ENCODE measurements around the gene TRPV4.

TRPV4 gene

DNA sequence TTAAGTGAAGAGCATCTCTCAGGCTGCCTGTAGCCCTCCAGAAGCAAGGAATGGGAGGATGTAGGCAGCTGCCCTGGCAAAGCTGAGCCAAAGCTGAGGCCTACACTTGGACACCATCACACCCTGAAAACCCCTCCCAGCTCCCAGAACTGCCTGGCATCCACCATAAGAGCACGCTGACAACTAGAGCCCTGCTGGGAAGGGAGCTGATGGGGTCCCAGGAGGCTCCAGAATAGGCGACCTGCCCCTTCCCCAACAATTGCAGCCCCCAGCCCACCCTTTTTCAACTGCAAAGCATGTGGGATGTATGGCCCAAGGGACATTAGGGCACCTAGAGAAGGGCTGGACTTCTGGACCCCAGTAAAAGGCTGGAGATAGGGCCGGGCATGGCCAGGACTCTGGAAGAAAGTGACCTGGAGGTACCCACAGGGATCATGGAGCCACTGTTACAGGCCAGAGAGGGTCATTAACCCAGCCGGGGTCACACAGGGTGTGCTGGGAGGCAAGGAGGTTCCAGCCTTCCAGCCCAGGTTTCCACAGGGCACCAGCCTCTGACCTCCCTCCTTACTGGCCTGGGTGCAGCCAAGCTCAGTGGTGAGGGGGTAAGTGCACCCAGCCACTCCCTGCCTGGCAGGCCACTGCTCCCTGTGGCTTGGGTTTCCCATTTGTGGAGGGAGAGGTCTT is 91.8 kb downstream of the TRPV4 start:
- no peaks in the 10 kb centered on the region for H3K27me3 Mint-ChIP-seq
- H3K4me1 Mint-ChIP-seq, result no peaks in the 10 kb centered on the region
- no peak overlapping the region for H3K4me3 Mint-ChIP-seq
- no peak overlapping the region for H3K27ac Mint-ChIP-seq
- no peaks in the 10 kb centered on the region for H3K36me3 Mint-ChIP-seq
- H3K9me3 Mint-ChIP-seq, result no peaks in the 10 kb centered on the region

- Mint-ChIP-seq H3K9me3 (no peaks in the 10 kb centered on the region), H3K27ac (no peak overlapping the region), H3K4me3 (no peak overlapping the region), H3K4me1 (no peaks in the 10 kb centered on the region), H3K36me3 (no peaks in the 10 kb centered on the region), H3K27me3 (no peaks in the 10 kb centered on the region)
These were observed 92.4 kb downstream of the TRPV4 start for GRCh38 chr12:109740694-109741245.

GRCh38 chr12:109739747-109740693 is 93.2 kb downstream of the TRPV4 start:
- Mint-ChIP-seq H3K4me3 (no peak overlapping the region), H3K27me3 (peaks cover 5% of the 10 kb centered on the region), H3K4me1 (no peaks in the 10 kb centered on the region), H3K27ac (no peak overlapping the region), H3K36me3 (no peaks in the 10 kb centered on the region), H3K9me3 (no peaks in the 10 kb centered on the region)

DNA sequence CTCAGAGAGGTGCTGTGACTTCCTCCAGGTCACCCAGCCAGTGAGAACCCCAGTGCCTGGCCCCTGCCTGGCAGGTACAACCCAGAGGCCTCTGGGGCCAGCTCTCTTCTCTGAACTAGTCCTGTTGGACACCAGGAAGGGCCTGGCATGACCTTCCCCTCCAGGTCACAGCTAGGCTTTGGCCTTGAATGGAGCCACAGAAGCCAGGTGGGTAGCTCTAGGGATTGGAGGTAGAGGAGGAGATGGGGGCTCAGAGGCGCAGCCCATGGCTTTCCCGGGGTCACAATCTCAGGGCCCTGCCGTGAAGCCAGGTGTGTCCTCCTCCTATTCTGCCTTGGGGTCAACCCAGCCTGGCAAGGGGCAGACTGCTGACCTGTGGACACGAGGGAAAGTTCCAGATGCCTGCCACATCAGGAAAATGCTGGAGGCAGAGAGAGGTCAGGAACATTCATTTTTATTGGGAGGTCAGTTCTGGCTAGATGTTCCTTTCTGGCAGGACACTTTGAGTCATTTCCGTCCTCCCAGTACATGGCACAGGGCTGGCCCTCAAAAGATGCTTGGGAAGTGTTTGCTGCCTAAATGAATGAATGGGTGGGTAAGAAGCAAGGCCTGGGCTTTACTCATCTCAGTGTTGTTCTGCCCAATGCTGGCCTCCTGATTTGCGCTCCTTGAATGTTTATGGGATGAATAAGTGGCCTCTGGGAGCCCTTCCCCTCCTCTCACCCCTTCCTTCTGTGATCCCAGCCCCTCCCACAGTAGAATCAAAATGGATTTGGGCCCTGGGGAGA is 94.1 kb downstream of the TRPV4 start:
- H3K9me3 Mint-ChIP-seq, result no peaks in the 10 kb centered on the region
- no peak overlapping the region for H3K27ac Mint-ChIP-seq
- peaks cover 10% of the 10 kb centered on the region for H3K27me3 Mint-ChIP-seq
- H3K36me3 Mint-ChIP-seq, result no peaks in the 10 kb centered on the region
- no peaks in the 10 kb centered on the region for H3K4me1 Mint-ChIP-seq
- H3K4me3 Mint-ChIP-seq, result no peak overlapping the region

DNA sequence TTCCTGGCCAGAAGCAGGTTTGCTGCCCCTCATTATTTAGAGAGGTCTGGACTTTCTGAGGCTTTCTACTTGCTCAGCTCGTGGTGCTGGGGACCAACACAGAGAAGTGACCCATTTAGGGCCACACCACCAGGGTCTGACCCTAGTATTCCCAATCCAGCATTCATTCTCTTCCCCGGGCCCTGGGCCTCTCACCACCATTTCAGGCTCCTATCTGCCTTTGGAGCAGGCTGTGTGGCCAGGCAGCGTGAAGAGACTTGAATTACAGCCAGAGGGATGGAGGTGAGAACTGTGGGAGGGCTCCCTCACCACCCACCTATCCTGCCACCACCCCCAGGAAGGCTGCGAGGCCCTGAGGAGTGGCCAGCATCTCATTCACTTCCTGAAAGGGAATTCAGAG is 95.0 kb downstream of the TRPV4 start:
- Mint-ChIP-seq H3K27me3 (peaks cover 13% of the 10 kb centered on the region), H3K4me3 (no peak overlapping the region), H3K27ac (no peak overlapping the region), H3K36me3 (no peaks in the 10 kb centered on the region), H3K4me1 (no peaks in the 10 kb centered on the region), H3K9me3 (no peaks in the 10 kb centered on the region)

GRCh38 chr12:109737631-109738030 is 95.6 kb downstream of the TRPV4 start:
- Mint-ChIP-seq H3K4me3 (no peak overlapping the region), H3K27ac (no peak overlapping the region), H3K4me1 (no peaks in the 10 kb centered on the region)

DNA sequence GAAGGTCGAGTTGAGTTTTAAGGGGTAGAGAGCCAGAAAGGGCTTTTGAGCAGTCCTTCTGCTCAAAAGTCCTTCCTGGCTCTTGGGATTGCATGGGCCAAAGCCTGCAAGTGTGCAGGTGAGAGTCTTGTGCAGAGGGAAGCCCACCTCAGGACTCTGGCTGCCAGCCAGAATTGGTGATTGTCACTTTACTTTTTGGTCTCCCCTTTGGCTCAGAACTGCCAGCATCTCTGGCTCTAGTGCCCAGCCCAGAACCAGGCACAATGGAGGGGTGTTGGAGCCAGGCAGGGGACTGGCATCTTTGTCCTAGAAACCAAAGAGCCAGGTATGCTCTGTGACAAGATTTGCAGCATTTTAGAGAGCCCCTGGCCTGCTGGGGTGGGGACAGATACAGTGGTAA is 96.1 kb downstream of the TRPV4 start:
- H3K27me3 Mint-ChIP-seq, result peaks cover 17% of the 10 kb centered on the region

More at GRCh38 chr12:109737631-109738030, 95.6 kb downstream of the TRPV4 start:
- Mint-ChIP-seq H3K36me3 (no peaks in the 10 kb centered on the region), H3K27me3 (peaks cover 16% of the 10 kb centered on the region), H3K9me3 (no peaks in the 10 kb centered on the region)

DNA sequence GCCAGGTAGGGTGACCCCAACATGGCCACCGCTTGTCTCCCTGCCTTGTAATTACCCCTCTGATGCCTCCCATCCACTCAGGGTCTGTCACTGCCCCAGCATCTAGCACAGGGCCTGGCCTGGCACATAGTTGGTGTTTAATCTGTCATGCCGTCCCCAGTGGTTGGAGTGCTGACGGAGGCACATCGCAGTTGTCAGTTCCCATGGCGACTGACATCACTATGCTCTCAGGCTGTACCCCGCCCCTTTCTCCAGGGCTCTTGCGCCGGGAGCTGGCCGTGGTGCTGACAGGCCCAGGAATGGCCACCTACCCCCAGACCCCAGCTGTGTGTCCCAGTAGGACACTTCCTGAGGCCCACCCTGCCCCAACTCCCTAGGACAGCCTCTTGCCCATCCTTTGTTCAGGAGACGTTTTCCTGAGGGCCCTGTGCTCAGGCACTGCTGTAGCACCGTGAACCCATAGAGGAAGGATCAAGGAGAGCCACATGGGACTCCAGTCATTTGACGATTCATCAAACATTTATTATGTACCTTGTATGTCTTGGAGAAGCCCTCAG is 96.6 kb downstream of the TRPV4 start:
- H3K4me1 Mint-ChIP-seq, result no peaks in the 10 kb centered on the region
- no peaks in the 10 kb centered on the region for H3K9me3 Mint-ChIP-seq
- no peak overlapping the region for H3K27ac Mint-ChIP-seq
- H3K36me3 Mint-ChIP-seq, result no peaks in the 10 kb centered on the region
- H3K27me3 Mint-ChIP-seq, result peaks cover 17% of the 10 kb centered on the region
- H3K4me3 Mint-ChIP-seq, result no peak overlapping the region

More for the DNA sequence above, 96.1 kb downstream of the TRPV4 start:
- no peaks in the 10 kb centered on the region for H3K9me3 Mint-ChIP-seq
- no peak overlapping the region for H3K4me3 Mint-ChIP-seq
- H3K27ac Mint-ChIP-seq, result no peak overlapping the region
- no peaks in the 10 kb centered on the region for H3K4me1 Mint-ChIP-seq
- no peaks in the 10 kb centered on the region for H3K36me3 Mint-ChIP-seq

DNA sequence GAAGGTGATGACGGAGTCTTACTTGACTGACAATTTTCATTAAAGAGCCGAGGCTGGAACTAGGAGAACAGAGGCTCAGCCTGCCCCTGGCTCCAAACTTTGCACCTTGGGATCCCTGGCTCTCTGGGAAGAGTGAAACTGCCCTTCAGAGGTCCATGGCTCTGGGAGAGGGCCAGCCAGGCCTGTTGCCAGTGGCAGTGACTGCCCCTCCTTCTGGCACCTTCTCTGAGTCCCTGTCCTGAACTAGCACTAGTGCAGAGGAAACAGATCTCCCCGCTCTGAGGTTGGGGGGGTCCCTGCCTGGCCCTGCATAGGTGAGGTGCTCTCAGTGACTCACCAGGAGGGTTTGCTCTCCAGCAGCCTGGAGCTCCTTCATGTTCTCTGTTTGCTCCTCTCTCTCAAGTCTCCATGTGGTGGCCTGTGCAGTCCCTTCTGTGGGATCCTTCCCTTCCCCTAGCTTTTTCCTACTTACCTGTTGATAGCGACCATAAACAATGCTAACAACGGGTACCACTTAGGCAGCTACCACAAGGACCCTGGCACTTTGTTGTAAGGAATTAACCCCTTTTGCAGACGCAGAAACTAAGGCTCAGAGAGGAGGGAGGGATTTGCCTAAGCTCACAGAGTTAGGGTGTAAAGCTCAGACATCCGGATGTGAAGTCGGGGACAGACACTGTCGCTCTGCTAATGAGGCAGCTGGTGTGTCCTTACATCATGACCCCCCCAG is 97.2 kb downstream of the TRPV4 start:
- Mint-ChIP-seq H3K27me3 (peaks cover 17% of the 10 kb centered on the region), H3K9me3 (no peaks in the 10 kb centered on the region), H3K27ac (no peak overlapping the region), H3K4me1 (no peaks in the 10 kb centered on the region), H3K36me3 (no peaks in the 10 kb centered on the region), H3K4me3 (no peak overlapping the region)

DNA sequence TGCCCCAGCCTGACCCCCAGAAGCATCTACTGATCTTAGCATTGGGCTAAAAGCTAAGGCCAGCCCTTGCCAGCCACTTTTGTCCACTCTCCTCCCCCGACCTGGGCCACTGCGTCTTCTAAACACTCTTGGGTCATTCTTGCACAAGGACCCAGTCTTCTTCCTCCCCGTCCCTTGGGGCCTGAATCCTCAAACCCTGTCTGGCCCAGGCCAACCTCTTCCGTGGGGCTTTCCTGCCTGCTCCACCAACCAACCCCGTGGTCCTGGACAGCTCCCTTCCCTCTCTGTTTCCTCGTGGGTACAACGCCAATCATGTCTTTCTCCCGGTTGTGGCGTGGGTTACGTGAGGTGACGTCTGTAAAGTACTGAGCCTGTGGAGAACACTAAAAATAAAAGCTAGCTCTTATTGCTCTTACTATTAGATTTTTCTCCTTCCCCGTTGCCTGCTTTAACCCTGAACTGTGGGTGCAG is 98.1 kb downstream of the TRPV4 start:
- Mint-ChIP-seq H3K4me1 (no peaks in the 10 kb centered on the region), H3K27ac (no peak overlapping the region), H3K4me3 (no peak overlapping the region), H3K27me3 (peaks cover 17% of the 10 kb centered on the region), H3K9me3 (no peaks in the 10 kb centered on the region), H3K36me3 (no peaks in the 10 kb centered on the region)

DNA sequence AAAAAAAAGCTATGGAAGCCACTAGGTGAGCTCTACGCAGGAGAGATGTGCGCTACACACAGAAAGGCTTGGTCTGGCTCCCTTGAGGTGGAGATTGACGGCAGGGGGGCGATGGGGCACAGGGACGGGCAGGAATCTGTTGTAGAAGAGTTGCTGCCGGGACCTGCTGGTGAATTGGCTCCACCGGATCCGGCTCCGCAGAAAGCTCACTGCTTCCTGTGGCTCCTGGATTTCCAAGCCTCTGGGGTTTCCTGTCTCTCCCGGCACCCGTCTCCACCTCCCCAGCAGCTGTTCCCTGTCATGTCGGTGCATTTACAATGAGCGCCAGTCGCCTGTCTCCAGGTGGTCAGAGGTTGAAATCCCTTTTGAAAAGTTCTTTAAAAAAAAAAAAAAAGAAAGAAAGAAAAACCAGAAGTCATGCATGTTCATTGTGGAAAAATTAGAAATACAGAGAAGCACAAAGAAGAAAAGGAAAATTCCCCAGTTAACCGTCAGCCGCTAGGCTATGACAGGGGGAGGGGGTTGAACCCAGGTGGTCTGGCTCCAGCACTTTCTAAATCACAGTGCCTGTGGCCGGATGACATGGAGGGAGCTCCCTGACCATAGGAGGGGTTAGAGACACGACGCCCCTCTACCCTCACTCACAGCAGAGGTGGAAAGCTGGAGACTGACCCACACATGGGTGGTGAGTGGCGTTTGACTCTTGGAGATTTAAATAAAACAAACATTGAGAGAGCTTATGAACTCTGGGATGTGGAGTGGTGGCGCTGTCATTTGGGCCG is 98.8 kb downstream of the TRPV4 start:
- Mint-ChIP-seq H3K4me3 (no peak overlapping the region), H3K27ac (no peak overlapping the region), H3K36me3 (no peaks in the 10 kb centered on the region), H3K27me3 (peaks cover 17% of the 10 kb centered on the region), H3K4me1 (no peaks in the 10 kb centered on the region), H3K9me3 (no peaks in the 10 kb centered on the region)

All from activated naive CD4-positive, alpha-beta T cell treated with anti-CD3 and anti-CD28 coated beads, Interleukin-2, amount 50 U/mL, for 24 hours (primary cell).